ENCODE data around the gene LHFPL3.

- TF ChIP-seq CTCF (IDR thresholded peaks at IDR 0.05; ENCODE audit: low read length) (no peak), EZH2 (IDR thresholded peaks at IDR 0.05; ENCODE audit: borderline replicate concordance, low read length) (no peak)
These were observed 105.7 kb downstream of the LHFPL3 start for GRCh38 chr7:104434129-104434528.

All from OCI-LY1 (cell line).